GM21526 (cell line): Measurements from ENCODE around the gene KIF3B.
A peak's percentile ranks its signal among the peaks of the same experiment; 100 is the strongest.

Experiments
- ATAC-seq: cut with Tn5 transposase; IDR thresholded peaks from one replicate; pipeline ENCODE4 v1.9.1; 2021; ENCODE audit warnings: moderate library complexity; ENCODE audit not compliant: unreplicated experiment, low FRiP score

KIF3B gene

GRCh38 chr20:32277361-32278198, at the start of gene KIF3B:
TSS of gene KIF3B (plus strand) at chr20:32277651. CDS start at chr20:32309778, 32,127 bp downstream.
- peak; percentile 60 for ATAC-seq

GRCh38 chr20:32227744-32228688, 49.4 kb upstream of the KIF3B start:
- ATAC-seq: no peak

- no peak for ATAC-seq
Observed at GRCh38 chr20:32229251-32229747, 48.2 kb upstream of the KIF3B start.

- no peak for ATAC-seq
Observed at GRCh38 chr20:32230707-32231106, 46.7 kb upstream of the KIF3B start.

DNA sequence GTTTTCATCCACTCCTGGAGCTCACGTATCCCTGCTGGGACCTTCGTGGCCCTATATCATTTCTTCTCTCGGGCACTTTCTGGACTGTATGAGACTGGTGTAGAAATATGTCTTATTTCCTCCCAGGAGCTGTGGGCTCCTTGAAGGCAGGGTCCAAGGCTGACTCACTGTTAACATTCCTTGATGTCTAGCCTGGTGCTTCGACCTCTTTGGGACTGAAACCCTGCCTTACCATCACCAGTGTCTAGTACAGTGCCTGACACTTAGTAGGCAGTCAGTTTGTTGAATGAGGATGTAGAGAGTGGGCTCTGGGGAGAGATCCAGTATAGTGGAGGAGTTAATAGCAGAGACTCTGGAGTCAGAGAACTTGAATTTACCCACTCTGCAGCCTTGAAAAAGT, 46.2 kb upstream of the KIF3B start:
- ATAC-seq: no peak

- no peak for ATAC-seq
Observed at GRCh38 chr20:32231847-32232246, 45.6 kb upstream of the KIF3B start.

- ATAC-seq: no peak
Observed at GRCh38 chr20:32232326-32232886, 45.0 kb upstream of the KIF3B start.

- ATAC-seq: no peak
Observed at GRCh38 chr20:32233286-32233685, 44.2 kb upstream of the KIF3B start.

DNA sequence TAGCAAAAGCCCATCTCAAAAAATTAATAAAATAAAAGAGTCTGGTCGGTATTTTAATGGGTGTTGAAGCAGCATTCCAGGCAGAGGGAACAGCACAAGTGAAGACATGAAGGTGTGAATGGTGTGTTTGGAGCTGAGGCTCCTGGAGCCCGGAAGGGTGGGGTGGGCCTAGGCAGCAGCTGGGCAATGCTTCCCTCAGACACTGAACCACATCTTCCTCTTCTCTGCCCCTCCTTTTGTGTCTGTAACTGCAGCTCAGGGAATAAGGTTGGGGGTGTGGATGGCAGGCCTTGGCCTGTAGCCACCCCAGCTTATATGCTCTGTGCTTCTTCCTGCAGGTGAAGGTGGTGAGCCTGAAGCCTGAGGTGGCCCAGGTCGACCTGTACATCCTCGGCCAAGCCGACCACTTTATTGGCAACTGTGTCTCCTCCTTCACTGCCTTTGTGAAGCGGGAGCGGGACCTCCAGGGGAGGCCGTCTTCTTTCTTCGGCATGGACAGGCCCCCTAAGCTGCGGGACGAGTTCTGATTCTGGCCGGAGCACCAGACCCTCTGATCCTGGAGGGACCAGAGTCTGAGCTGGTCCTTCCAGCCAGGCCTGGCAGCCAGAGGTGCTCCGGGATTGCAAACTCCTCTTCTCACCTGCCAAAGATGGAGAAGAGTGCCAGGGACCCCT, 43.2 kb upstream of the KIF3B start:
- ATAC-seq: no peak

- no peak for ATAC-seq
Observed at GRCh38 chr20:32235331-32236047, 42.0 kb upstream of the KIF3B start.

DNA sequence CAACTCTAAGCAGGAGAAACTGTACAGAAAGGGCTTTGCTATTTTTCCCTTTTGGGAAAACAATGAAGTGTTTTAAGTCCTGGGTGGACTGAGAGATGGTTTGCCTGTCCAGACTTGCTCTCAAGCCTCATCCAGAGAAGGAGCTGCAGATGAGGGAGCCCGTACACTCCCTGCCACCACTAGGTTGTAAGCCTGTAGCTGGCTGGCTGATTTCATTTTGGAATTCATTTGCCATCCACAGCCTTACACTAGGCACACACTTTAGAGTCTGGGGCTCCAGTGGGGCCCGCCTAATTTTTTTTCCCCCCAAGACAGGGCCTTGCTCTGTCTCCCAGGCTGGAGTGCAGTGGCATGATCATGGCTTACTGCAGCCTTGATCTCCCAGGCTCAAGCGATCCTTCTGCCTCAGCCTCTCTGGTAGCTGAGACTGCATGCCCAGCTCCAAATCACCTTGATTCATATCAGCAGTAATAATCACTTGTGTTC, 41.4 kb upstream of the KIF3B start:
- ATAC-seq: no peak

GRCh38 chr20:32236819-32237218, 40.6 kb upstream of the KIF3B start:
- no peak for ATAC-seq

- ATAC-seq: no peak
Observed at GRCh38 chr20:32237419-32237818, 40.0 kb upstream of the KIF3B start.

- ATAC-seq: no peak
Observed at GRCh38 chr20:32238483-32239425, 38.7 kb upstream of the KIF3B start.

- no peak for ATAC-seq
Observed at GRCh38 chr20:32240205-32240604, 37.2 kb upstream of the KIF3B start.

- no peak for ATAC-seq
Observed at GRCh38 chr20:32241807-32242206, 35.6 kb upstream of the KIF3B start.

DNA sequence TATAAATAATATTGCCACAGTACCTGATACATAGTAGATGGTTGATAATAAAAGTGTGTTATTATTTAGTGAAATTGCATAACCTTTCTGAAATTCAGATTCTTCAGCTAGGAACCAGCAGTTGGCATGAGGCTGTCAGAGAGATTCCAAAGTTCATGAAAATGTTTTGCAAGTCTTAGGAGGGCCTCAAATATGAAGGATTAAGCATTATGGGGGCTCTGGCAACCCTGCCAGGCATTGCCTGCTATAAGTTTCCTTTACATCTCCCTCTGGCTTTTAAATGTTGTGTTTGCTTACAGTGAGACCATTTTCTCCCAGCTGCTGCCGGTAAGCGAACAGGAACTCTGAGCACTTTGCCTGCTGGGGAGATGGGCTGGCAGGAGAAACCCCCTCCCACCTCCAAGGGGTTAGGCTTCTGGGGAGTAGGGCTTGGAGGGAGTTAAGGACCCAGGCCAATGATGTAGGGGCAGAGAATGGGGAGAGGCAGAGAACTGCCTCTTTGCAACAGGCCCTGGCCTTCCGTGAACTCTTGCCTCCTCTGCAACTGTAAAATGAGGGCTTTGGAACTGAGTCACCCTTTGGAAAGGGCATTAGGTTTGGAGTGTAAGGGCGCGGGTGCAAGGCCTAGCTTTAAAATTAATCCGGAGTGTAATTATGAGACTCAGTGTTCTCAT, 33.2 kb upstream of the KIF3B start:
- ATAC-seq: no peak

GRCh38 chr20:32244959-32245358, 32.5 kb upstream of the KIF3B start:
- no peak for ATAC-seq
